MM.1S (cell line): ENCODE measurements around the gene SEMA3C.

ENCODE experiments used
- CTCF ChIP-seq: fragments of 300-600 bp; sonication (generic); IDR thresholded peaks from 2 replicates; pipeline ENCODE4 v1.5.1; 2016; ENCODE audit warnings: antibody characterized with exemption, low read length, mixed read lengths
- EZH2 ChIP-seq: fragments of 300-600 bp; sonication (generic); optimal IDR thresholded peaks from 2 replicates; pipeline ENCODE3; 2017; ENCODE audit warnings: low read depth, mild to moderate bottlenecking, antibody characterized with exemption, low read length, mixed read lengths
- EZH2phosphoT487 ChIP-seq: fragments of 300-600 bp; sonication (generic); IDR thresholded peaks from 2 replicates; pipeline ENCODE4 v1.6.1; 2018; ENCODE audit warnings: antibody characterized with exemption, low read length

- no peak for TF ChIP-seq CTCF
- no peak for TF ChIP-seq EZH2phosphoT487
- TF ChIP-seq EZH2 = no peak
These were observed 128.0 kb downstream of the SEMA3C start for GRCh38 chr7:80790877-80791276.
